GM18526 (cell line): Measurements from ENCODE around the gene GABRB2.

Source experiments
- POLR2A ChIP-seq: IDR thresholded peaks from 3 replicates; pipeline ENCODE4 v1.6.1; 2011; ENCODE audit not compliant: insufficient read length; ENCODE audit errors: extremely low read depth

Gene GABRB2

GRCh38 chr5:161530700-161531099, 15.8 kb downstream of the GABRB2 start:
- TF ChIP-seq POLR2A = no peak

GRCh38 chr5:161513942-161514341, 32.6 kb downstream of the GABRB2 start:
- TF ChIP-seq POLR2A = no peak

GRCh38 chr5:161507591-161507990, 38.9 kb downstream of the GABRB2 start:
- TF ChIP-seq POLR2A = no peak

GRCh38 chr5:161498531-161498930, 48.0 kb downstream of the GABRB2 start:
- TF ChIP-seq POLR2A = no peak

GRCh38 chr5:161483721-161484120, 62.8 kb downstream of the GABRB2 start:
- TF ChIP-seq POLR2A = no peak

GRCh38 chr5:161481922-161482321, 64.6 kb downstream of the GABRB2 start:
- TF ChIP-seq POLR2A = no peak

GRCh38 chr5:161471211-161471950, 75.1 kb downstream of the GABRB2 start:
- TF ChIP-seq POLR2A = no peak

GRCh38 chr5:161467703-161468102, 78.8 kb downstream of the GABRB2 start:
- TF ChIP-seq POLR2A = no peak

- TF ChIP-seq POLR2A = no peak
These were observed 85.8 kb downstream of the GABRB2 start for GRCh38 chr5:161460741-161461140.

GRCh38 chr5:161446655-161447054, 99.9 kb downstream of the GABRB2 start:
- TF ChIP-seq POLR2A = no peak

GRCh38 chr5:161442471-161442870, 104.1 kb downstream of the GABRB2 start:
- TF ChIP-seq POLR2A = no peak

- no peak for TF ChIP-seq POLR2A
These were observed 113.7 kb downstream of the GABRB2 start for GRCh38 chr5:161432798-161433197.

GRCh38 chr5:161431963-161432362, 114.6 kb downstream of the GABRB2 start:
- no peak for TF ChIP-seq POLR2A

- TF ChIP-seq POLR2A = no peak
These were observed 125.5 kb downstream of the GABRB2 start for GRCh38 chr5:161421067-161421466.

- TF ChIP-seq POLR2A = no peak
These were observed 126.0 kb downstream of the GABRB2 start for GRCh38 chr5:161420521-161420920.

- no peak for TF ChIP-seq POLR2A
These were observed 131.6 kb downstream of the GABRB2 start for GRCh38 chr5:161414896-161415295.

- TF ChIP-seq POLR2A = no peak
These were observed 132.5 kb downstream of the GABRB2 start for GRCh38 chr5:161414037-161414436.
